Retinal pigment epithelial cell (primary cell): ENCODE data around the gene SPIB.

ENCODE experiments used
- DNase-seq: peaks from one replicate; pipeline ENCODE4 v3.0.0-alpha.2; 2010; ENCODE audit warnings: low read depth
- H3K4me3 ChIP-seq: 2 replicates; pipeline ENCODE4 v1.5.1; 2011; ENCODE audit warnings: mild to moderate bottlenecking, low read length, control low read depth, moderate library complexity
- CTCF ChIP-seq: conservative IDR thresholded peaks from 2 replicates; pipeline ENCODE4 v1.5.1; 2011; ENCODE audit warnings: low read depth, low read length, control low read depth, inconsistent platforms

SPIB gene

GRCh38 chr19:50419580-50420035, 870 bp downstream of the SPIB start:
- no peak for DNase-seq
- TF ChIP-seq CTCF = no peak
- H3K4me3 ChIP-seq = no peak overlapping the region

DNA sequence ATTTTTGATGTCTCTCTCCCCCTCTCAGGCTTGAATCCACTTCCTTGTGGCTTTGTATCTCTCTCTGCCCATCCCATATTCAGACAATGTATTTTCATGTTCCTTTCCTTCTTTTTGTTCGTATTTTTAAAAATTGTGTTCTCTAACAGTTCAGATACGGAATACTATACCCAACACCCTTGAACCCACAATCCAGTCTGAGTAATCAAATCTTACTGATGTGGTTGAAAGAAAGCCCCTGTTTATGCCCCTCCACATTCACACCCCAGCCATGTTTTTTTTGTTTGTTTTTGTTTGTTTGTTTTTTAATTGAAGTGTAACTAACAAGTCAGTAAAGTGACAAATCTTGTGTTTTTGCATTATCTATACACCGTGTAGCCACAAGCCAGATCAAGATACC, 1.4 kb downstream of the SPIB start:
- TF ChIP-seq CTCF = no peak
- no peak for DNase-seq
- no peak overlapping the region for H3K4me3 ChIP-seq

- no peak for DNase-seq
- H3K4me3 ChIP-seq = no peak overlapping the region
- TF ChIP-seq CTCF = no peak
Observed at GRCh38 chr19:50420808-50421207, 2.1 kb downstream of the SPIB start.

DNA sequence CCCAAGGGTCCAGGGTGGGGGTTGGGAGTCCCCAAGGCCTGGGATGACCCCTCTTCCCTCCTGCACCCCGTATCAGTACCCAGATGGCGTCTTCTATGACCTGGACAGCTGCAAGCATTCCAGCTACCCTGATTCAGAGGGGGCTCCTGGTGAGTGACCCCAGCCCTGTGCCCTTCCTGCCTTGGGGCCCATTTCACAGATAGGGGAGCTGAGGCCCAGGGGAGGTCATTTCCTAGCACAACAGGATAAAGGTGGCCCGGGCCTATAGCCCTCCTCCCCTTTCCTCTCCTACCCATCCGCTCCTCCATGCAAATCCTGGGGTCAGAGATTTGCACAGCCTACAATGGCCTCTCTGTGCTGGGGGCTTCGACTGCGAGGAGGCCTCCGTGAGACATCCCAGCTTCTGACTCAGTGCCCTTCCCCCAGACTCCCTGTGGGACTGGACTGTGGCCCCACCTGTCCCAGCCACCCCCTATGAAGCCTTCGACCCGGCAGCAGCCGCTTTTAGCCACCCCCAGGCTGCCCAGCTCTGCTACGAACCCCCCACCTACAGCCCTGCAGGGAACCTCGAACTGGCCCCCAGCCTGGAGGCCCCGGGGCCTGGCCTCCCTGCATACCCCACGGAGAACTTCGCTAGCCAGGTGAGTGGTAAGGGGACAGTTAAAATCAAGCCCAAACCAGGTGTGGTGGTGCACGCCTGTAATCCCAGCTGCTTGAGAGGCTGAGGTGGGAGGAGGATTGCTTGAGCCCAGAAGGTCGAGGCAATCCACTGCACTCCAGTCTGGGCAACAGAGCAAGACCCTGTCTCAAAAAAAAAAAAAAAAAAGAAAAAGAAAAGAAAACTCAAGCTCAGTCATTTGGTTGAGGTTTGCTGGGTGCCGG, 3.9 kb downstream of the SPIB start:
- DNase-seq = no peak
- H3K4me3 ChIP-seq = no peak overlapping the region
- TF ChIP-seq CTCF = no peak

DNA sequence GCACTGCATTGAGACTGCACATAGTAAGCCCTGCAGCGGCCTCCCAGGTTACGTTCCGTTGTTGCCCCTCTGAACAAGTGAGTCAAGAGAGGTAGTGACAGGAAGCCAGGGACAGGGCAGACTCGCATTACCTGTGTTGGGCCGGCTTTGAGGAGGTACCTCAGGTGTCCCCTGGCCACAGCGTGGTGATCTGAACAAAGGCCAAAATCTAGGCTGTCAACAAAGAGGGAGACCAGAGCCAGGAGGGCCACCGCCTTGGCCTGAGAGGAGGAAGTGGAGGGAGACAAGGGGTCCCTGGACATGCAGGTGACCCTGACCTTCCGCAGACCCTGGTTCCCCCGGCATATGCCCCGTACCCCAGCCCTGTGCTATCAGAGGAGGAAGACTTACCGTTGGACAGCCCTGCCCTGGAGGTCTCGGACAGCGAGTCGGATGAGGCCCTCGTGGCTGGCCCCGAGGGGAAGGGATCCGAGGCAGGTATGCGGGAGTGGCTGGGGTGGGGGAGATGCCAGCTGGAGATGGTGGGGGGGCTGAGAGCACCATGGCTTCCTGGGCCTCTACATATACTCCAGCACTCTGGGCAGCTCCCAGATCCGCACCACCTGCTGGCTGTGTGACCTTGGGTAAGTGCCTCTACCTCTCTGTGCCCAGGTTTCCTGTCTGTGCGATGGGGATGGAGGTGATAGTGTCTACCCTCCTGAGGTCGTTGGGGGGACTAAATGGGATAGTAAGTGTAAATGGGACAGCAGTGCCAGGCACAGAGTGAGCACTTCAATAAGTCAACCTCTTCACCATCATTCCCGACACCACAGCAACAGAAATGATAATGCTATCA, 4.8 kb downstream of the SPIB start:
- no peak for TF ChIP-seq CTCF
- no peak for DNase-seq
- H3K4me3 ChIP-seq = no peak overlapping the region

- no peak overlapping the region for H3K4me3 ChIP-seq
- no peak for DNase-seq
- no peak for TF ChIP-seq CTCF
Observed at GRCh38 chr19:50425581-50425980, 6.8 kb downstream of the SPIB start.
